Right atrium auricular region (tissue), 2 donors: Measurements from ENCODE around the gene SLC35C1. TPM values are rescaled to one million over a fixed set of nuclear protein-coding genes. Genes with fewer than 3 reads are reported as not detected.
"Not testable (repeated sequence)": the region's sequence is repeated elsewhere in the genome, so short reads cannot be mapped to it uniquely, and the experiment has no call there.

ENCODE experiments used
- DNase-seq: peaks from one replicate; pipeline ENCODE4 v3.0.0-alpha.2; 2019; ENCODE audit warnings: low spot score
- H3K27ac ChIP-seq, 2 donors: fragments of 200-600 bp; sonication (generic); 1 replicate in 1 of 2; 2 replicates in 1 of 2; pipeline ENCODE4 v1.5.1; 2016 to 2019
- H3K27me3 ChIP-seq, 2 donors: fragments of 200-600 bp; sonication (generic); one replicate each; pipeline versions ENCODE4 v1.5.1 to v1.6.0; 2017 to 2019
- H3K36me3 ChIP-seq: fragments of 200-600 bp; sonication (generic); one replicate; pipeline ENCODE4 v1.5.1; 2016
- H3K4me1 ChIP-seq, 2 donors: fragments of 200-600 bp; sonication (generic); one replicate each; pipeline versions ENCODE4 v1.5.1 to v1.6.0; 2017 to 2019
- H3K4me3 ChIP-seq, 2 donors: fragments of 200-600 bp; sonication (generic); 1 replicate in 1 of 2; 2 replicates in 1 of 2; pipeline ENCODE4 v1.5.1; 2017 to 2019; ENCODE audit warnings: mild to moderate bottlenecking in 1 of 2, moderate library complexity in 1 of 2
- H3K9me3 ChIP-seq, 2 donors: fragments of 200-600 bp; sonication (generic); one replicate each; pipeline ENCODE4 v1.5.1; 2019
- CTCF ChIP-seq, 2 donors: fragments of 200-600 bp; sonication (generic); IDR thresholded peaks; one replicate each; pipeline ENCODE4 v1.5.1; 2019; ENCODE audit warnings: antibody characterized with exemption in 2 of 2
- total RNA-seq, 2 donors: library from RNA; depleted of rRNA; stranded (reverse); fragments of >200 nt; gene quantifications; one replicate each; pipeline ENCODE4 v1.1.0, GENCODE V29; 2016

The SLC35C1 gene
- total RNA-seq, 2 donors from 2014 or later, result 5.2 to 11.6 TPM

GRCh38 chr11:45828996-45829395, 24.0 kb downstream of the SLC35C1 start:
- Histone ChIP-seq H3K36me3 (no peaks in the 10 kb centered on the region), H3K4me1 (peaks cover 0 to 6% of the 10 kb centered on the region in 2 donors), H3K27ac (no peak overlapping the region), H3K4me3 (no peak overlapping the region), H3K27me3 (no peaks in the 10 kb centered on the region), H3K9me3 (peaks cover 0 to 5% of the 10 kb centered on the region in 2 donors)
- no peak for TF ChIP-seq CTCF (IDR thresholded peaks at IDR 0.05)
- no peak for DNase-seq

GRCh38 chr11:45830596-45830995, 25.6 kb downstream of the SLC35C1 start:
- H3K9me3 ChIP-seq, result peaks cover 0 to 5% of the 10 kb centered on the region in 2 donors
- no peaks in the 10 kb centered on the region for H3K36me3 ChIP-seq
- H3K4me3 ChIP-seq, result no peak overlapping the region
- no peak for TF ChIP-seq CTCF (IDR thresholded peaks at IDR 0.05)
- H3K4me1 ChIP-seq, result peaks cover 0 to 6% of the 10 kb centered on the region in 2 donors
- no peak for DNase-seq
- H3K27ac ChIP-seq, result no peak overlapping the region
- H3K27me3 ChIP-seq, result no peaks in the 10 kb centered on the region

DNA sequence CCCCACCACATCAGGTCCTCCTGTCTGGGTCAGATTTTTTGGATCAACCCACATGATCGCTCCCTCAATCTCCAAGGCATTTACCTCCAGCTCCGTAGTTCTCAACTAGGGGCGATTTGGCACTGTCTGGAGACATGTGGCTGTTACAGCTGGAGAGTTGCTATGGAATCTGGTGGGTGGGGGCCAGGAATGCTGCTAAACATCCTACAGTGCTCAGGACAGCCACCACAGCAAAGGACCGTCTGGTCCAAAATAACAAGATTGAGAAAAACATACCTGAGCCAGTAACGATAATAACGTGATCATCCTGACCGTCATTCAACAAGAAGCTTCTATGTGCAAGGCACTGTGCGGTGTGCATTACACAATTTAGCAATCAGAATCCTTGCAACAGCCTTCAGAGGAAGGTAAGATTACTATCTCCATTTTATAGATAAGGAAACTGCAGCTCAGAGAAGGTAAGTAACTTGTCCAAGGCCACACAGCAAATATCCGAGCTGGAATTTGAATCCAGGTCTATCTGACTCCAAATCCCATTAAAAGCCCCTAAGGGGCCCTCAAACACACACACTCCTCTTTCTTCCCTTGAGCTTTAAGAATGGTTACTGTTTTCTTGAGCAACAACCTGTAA, 28.0 kb downstream of the SLC35C1 start:
- Histone ChIP-seq H3K36me3 (no peaks in the 10 kb centered on the region), H3K9me3 (no peaks in the 10 kb centered on the region), H3K27me3 (no peaks in the 10 kb centered on the region), H3K4me1 (peaks cover 0 to 6% of the 10 kb centered on the region in 2 donors), H3K27ac (no peak overlapping the region), H3K4me3 (no peak overlapping the region)
- TF ChIP-seq CTCF (IDR thresholded peaks at IDR 0.05), result no peak
- DNase-seq, result no peak

GRCh38 chr11:45833761-45834160, 28.8 kb downstream of the SLC35C1 start:
- DNase-seq, result no peak
- H3K27ac ChIP-seq, result no peak overlapping the region
- no peaks in the 10 kb centered on the region for H3K9me3 ChIP-seq
- H3K4me1 ChIP-seq, result peaks cover 0 to 6% of the 10 kb centered on the region in 2 donors
- no peak for TF ChIP-seq CTCF (IDR thresholded peaks at IDR 0.05)
- H3K36me3 ChIP-seq, result no peaks in the 10 kb centered on the region
- H3K4me3 ChIP-seq, result no peak overlapping the region
- H3K27me3 ChIP-seq, result no peaks in the 10 kb centered on the region

DNA sequence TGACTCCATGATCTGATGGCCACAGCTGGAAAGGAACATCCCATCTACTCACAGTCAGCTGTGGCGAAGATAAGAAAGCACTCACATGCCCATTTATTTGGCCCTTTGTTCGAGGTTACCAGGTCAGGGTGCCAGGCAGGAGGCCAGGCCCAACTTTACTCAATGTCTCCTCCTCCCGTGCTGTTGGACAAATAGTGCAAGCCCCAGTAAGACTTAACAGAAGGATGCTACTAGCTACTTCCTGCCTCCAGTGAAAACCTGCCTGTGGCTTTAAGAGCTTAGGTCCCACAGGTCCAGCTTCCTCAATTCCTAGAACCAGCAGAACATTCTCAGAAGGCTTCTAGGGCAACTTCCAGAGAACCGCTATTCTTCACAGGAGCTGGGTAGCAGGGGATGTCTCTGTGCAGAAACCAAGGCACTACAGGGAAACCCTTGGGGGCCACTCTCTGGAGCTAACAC, 29.4 kb downstream of the SLC35C1 start:
- Histone ChIP-seq H3K27me3 (no peaks in the 10 kb centered on the region), H3K36me3 (no peaks in the 10 kb centered on the region), H3K4me1 (peaks cover 0 to 6% of the 10 kb centered on the region in 2 donors), H3K4me3 (no peak overlapping the region), H3K27ac (no peak overlapping the region), H3K9me3 (no peaks in the 10 kb centered on the region)
- no peak for DNase-seq
- TF ChIP-seq CTCF (IDR thresholded peaks at IDR 0.05), result no peak

GRCh38 chr11:45839204-45839603, 34.3 kb downstream of the SLC35C1 start:
- Histone ChIP-seq H3K27me3 (no peaks in the 10 kb centered on the region), H3K4me1 (peaks cover 0 to 9% of the 10 kb centered on the region in 2 donors), H3K36me3 (no peaks in the 10 kb centered on the region), H3K4me3 (no peak overlapping the region), H3K9me3 (no peaks in the 10 kb centered on the region), H3K27ac (no peak overlapping the region)
- no peak for TF ChIP-seq CTCF (IDR thresholded peaks at IDR 0.05)
- no peak for DNase-seq

GRCh38 chr11:45840251-45840650, 35.3 kb downstream of the SLC35C1 start:
- H3K27ac ChIP-seq, H3K4me3 ChIP-seq, H3K9me3 ChIP-seq, DNase-seq, H3K4me1 ChIP-seq, H3K36me3 ChIP-seq, H3K27me3 ChIP-seq: not testable (repeated sequence)
